ENCODE data around the gene CFAP20DC. TPM values are rescaled to one million over a fixed set of nuclear protein-coding genes. Genes with fewer than 3 reads are reported as not detected.

The CFAP20DC gene
- total and polyA plus RNA-seq, 2 of the 13 experiments (the other 11 are each of a cell fraction or from before 2014, with no cell fraction given): not detected

DNA sequence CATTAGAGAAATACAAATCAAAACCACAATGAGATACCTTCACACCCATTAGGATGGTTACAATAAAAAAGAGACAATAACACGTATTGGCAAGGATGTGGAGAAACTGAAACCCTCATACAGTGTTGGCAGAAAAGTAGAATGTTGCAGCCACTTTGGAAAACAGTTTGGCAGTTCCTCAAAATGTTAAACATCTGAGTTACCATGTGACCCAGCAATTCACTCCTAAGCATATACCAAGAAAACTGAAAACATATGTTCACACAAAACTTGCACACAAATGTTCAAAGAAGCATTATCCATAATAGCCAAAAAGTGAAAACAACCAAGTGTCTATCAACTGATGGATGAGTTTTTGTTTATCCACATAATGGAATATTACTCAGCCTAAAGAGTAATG lies 216.3 kb downstream of the CFAP20DC start:
- TF ChIP-seq TRIM24 (CRISPR knock-in tag; IDR thresholded peaks at IDR 0.05) (no peak), SNAI1 (CRISPR knock-in tag; IDR thresholded peaks at IDR 0.05; ENCODE audit: borderline replicate concordance) (no peak)
- Histone ChIP-seq H3K4me2 (ENCODE audit: low read depth, low read length) (no peak overlapping the region), H3K79me2 (ENCODE audit: insufficient read depth, low read length) (no peaks in the 10 kb centered on the region), H3K27me3 (ENCODE audit: control insufficient read depth in 1 of 2, insufficient read depth in 2 of 2, low read length in 2 of 2) (no peaks in the 10 kb centered on the region), H3K9me3 (ENCODE audit: low read length) (no peaks in the 10 kb centered on the region), H4K20me1 (ENCODE audit: insufficient read depth, low read length) (no peaks in the 10 kb centered on the region), H3K36me3 (replicated peaks in 1 of 2; ENCODE audit: control insufficient read depth in 1 of 2, insufficient read depth in 2 of 2, low read length in 2 of 2) (no peaks in the 10 kb centered on the region), H3K4me1 (ENCODE audit: insufficient read depth, low read length) (no peaks in the 10 kb centered on the region), H2AFZ (ENCODE audit: low read length) (no peak overlapping the region), H3K27ac (ENCODE audit: extremely low read length, insufficient read depth, low read length) (no peak overlapping the region), H3K4me3 (replicated peaks in 1 of 3; ENCODE audit: insufficient read depth in 1 of 3, low read depth in 2 of 3, low read length in 3 of 3) (no peak overlapping the region), H3K9ac (ENCODE audit: insufficient read depth, low read depth, low read length) (no peak overlapping the region)
- DNase-seq (ENCODE audit: low spot score) (no peak), ATAC-seq (no peak), FAIRE-seq (no peak)
- WGBS (ENCODE audit: low lambda C conversion rate): 4% methylated on average over 1 of the region's 1 CpG
- in situ Hi-C loops (cut with HindIII; ENCODE audit: extremely low pct_ligation_motif_present, low pct_unique_long_range_greater_than_20kb): no loop called here
- POLR2A ChIA-PET: no interaction called here
- no TSS peak for BruUV-seq (replicated peaks)
- CTCF ChIA-PET (ENCODE audit: low intra/inter-chr PET ratio, low total read pairs): no interaction called here
- intact Hi-C loops (cut with micrococcal nuclease; ENCODE audit: unreplicated experiment): no loop called here

DNA sequence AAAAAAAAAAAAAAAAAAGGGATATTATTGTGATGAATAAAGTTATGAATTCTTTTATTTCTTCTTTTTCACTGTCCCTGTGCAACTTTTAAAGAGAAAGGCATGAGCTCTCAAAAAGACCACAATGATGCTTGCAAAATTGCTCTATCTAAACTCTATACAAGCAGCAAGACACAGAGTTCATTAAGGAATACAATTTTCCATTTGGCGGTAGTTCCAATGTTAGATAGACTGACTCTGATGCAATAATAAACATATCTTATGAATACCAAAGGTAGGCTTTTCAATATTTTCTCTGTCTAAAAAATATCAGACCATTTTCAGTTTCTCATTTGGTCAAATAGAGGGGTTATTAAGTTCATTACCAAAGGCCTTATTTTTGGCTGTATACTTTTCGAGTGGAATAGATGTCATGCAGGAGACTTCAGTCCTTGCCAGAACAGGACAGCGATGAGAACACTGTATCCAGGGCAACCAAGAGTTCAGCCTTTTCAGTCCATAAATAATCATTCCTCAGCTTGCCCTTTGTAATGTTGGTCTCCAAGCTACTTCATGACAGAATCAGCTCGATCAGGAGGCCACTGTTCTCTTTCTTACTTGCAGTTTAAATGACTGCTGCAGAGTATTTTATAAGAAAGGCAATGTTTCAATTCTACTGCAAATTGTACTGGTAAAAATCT lies 220.4 kb downstream of the CFAP20DC start:
- peaks cover 8% of the 10 kb centered on the region for H3K4me1 ChIP-seq (ENCODE audit: insufficient read depth, low read length)
- ChIA-PET CTCF (ENCODE audit: low intra/inter-chr PET ratio, low total read pairs) (no interaction called here), POLR2A (interaction anchor here (0.7 kb wide), 1 partner anchor 21 kb away, joined by 3 read pairs; no protein-coding TSS in a partner anchor)
- no TSS peak for BruUV-seq (replicated peaks)
- intact Hi-C loops (cut with micrococcal nuclease; ENCODE audit: unreplicated experiment): no loop called here
- in situ Hi-C loops (cut with HindIII; ENCODE audit: extremely low pct_ligation_motif_present, low pct_unique_long_range_greater_than_20kb): no loop called here
- FAIRE-seq: no peak
- no peak overlapping the region for H3K4me2 ChIP-seq (ENCODE audit: low read depth, low read length)
- ATAC-seq: no peak
- DNase-seq (ENCODE audit: low spot score): no peak
- no peaks in the 10 kb centered on the region for H3K36me3 ChIP-seq (replicated peaks in 1 of 2; ENCODE audit: control insufficient read depth in 1 of 2, insufficient read depth in 2 of 2, low read length in 2 of 2)
- H3K4me3 ChIP-seq (replicated peaks in 1 of 3; ENCODE audit: insufficient read depth in 1 of 3, low read depth in 2 of 3, low read length in 3 of 3): no peak overlapping the region
- H4K20me1 ChIP-seq (ENCODE audit: insufficient read depth, low read length): no peaks in the 10 kb centered on the region
- H3K27ac ChIP-seq (ENCODE audit: extremely low read length, insufficient read depth, low read length): no peak overlapping the region
- H2AFZ ChIP-seq (ENCODE audit: low read length): no peak overlapping the region
- no peak overlapping the region for H3K9ac ChIP-seq (ENCODE audit: insufficient read depth, low read depth, low read length)
- H3K27me3 ChIP-seq (ENCODE audit: control insufficient read depth in 1 of 2, insufficient read depth in 2 of 2, low read length in 2 of 2): no peaks in the 10 kb centered on the region; a peak in 1 of 5 replicates
- 3% methylated on average over 4 of the region's 4 CpGs for WGBS (ENCODE audit: low lambda C conversion rate)
- no peaks in the 10 kb centered on the region for H3K79me2 ChIP-seq (ENCODE audit: insufficient read depth, low read length)
- H3K9me3 ChIP-seq (ENCODE audit: low read length): no peaks in the 10 kb centered on the region
- no peak for TF ChIP-seq CBX2 (IDR thresholded peaks at IDR 0.05; ENCODE audit: low read depth, low read length)
- no peak for TF ChIP-seq CBX2 (CRISPR knock-in tag; IDR thresholded peaks at IDR 0.05; ENCODE audit: low read depth)
- TF ChIP-seq ZNF674 (CRISPR knock-in tag; IDR thresholded peaks at IDR 0.05; ENCODE audit: low read depth): no peak
- no peak for TF ChIP-seq RFXAP (CRISPR knock-in tag; IDR thresholded peaks at IDR 0.05; ENCODE audit: borderline replicate concordance)
- TF ChIP-seq JDP2 (CRISPR knock-in tag; IDR thresholded peaks at IDR 0.05; ENCODE audit: borderline replicate concordance): no peak
- no peak for TF ChIP-seq ZNF550 (CRISPR knock-in tag; IDR thresholded peaks at IDR 0.05; ENCODE audit: borderline replicate concordance)
- TF ChIP-seq ZNF616 (CRISPR knock-in tag; IDR thresholded peaks at IDR 0.05; ENCODE audit: low read depth): no peak
- no peak for TF ChIP-seq KAT8 (CRISPR knock-in tag; IDR thresholded peaks at IDR 0.05)
- TF ChIP-seq NFE2L1 (CRISPR knock-in tag; IDR thresholded peaks at IDR 0.05; ENCODE audit: borderline replicate concordance): no peak
- TF ChIP-seq POLR2A (IDR thresholded peaks at IDR 0.05; ENCODE audit: insufficient read depth in 1 of 2, low read depth in 2 of 2, low read length in 2 of 2): no peak
- no peak for TF ChIP-seq SKI (IDR thresholded peaks at IDR 0.05; ENCODE audit: partially characterized antibody)
- TF ChIP-seq, protein P1, sequence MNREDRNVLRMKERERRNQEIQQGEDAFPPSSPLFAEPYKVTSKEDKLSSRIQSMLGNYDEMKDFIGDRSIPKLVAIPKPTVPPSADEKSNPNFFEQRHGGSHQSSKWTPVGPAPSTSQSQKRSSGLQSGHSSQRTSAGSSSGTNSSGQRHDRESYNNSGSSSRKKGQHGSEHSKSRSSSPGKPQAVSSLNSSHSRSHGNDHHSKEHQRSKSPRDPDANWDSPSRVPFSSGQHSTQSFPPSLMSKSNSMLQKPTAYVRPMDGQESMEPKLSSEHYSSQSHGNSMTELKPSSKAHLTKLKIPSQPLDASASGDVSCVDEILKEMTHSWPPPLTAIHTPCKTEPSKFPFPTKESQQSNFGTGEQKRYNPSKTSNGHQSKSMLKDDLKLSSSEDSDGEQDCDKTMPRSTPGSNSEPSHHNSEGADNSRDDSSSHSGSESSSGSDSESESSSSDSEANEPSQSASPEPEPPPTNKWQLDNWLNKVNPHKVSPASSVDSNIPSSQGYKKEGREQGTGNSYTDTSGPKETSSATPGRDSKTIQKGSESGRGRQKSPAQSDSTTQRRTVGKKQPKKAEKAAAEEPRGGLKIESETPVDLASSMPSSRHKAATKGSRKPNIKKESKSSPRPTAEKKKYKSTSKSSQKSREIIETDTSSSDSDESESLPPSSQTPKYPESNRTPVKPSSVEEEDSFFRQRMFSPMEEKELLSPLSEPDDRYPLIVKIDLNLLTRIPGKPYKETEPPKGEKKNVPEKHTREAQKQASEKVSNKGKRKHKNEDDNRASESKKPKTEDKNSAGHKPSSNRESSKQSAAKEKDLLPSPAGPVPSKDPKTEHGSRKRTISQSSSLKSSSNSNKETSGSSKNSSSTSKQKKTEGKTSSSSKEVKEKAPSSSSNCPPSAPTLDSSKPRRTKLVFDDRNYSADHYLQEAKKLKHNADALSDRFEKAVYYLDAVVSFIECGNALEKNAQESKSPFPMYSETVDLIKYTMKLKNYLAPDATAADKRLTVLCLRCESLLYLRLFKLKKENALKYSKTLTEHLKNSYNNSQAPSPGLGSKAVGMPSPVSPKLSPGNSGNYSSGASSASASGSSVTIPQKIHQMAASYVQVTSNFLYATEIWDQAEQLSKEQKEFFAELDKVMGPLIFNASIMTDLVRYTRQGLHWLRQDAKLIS (CRISPR knock-in tag; IDR thresholded peaks at IDR 0.05): no peak
- TF ChIP-seq PHF5A (CRISPR knock-in tag; IDR thresholded peaks at IDR 0.05; ENCODE audit: low read depth, unreplicated experiment): no peak
- TF ChIP-seq ZNF615 (CRISPR knock-in tag; IDR thresholded peaks at IDR 0.05; ENCODE audit: borderline replicate concordance): no peak
- TF ChIP-seq STAG1 (CRISPR knock-in tag; IDR thresholded peaks at IDR 0.05): no peak

All from HepG2 (cell line).